ENCODE results near the gene DECR2. TPM values are rescaled to one million over a fixed set of nuclear protein-coding genes. Genes with fewer than 3 reads are reported as not detected.

The DECR2 gene
- total and polyA plus RNA-seq, 9 of the 15 experiments (the other 6 are each of a cell fraction or from before 2014, with no cell fraction given) = 1.0 to 31.9 (median 10.3) TPM

- TF ChIP-seq EP300 (IDR thresholded peaks at IDR 0.05; ENCODE audit: low read length) (peak; percentile 75), TCF7L2 (IDR thresholded peaks at IDR 0.05; ENCODE audit: low read depth, low read length) (no peak), EP400 (IDR thresholded peaks at IDR 0.05) (peak; percentile 77; the same call in 1 of the 2 replicates), ZBTB11 (CRISPR knock-in tag; IDR thresholded peaks at IDR 0.05) (no peak), HMG20B (CRISPR knock-in tag; IDR thresholded peaks at IDR 0.05) (no peak), CTBP1 (IDR thresholded peaks at IDR 0.05; ENCODE audit: borderline replicate concordance) (peak; percentile 85; the same call in 1 of the 2 replicates), SMARCA5 (IDR thresholded peaks at IDR 0.05) (no peak), GTF2A2 (tag; IDR thresholded peaks at IDR 0.05) (no peak), KDM1A (IDR thresholded peaks at IDR 0.05) (no peak), CEBPG (CRISPR knock-in tag; IDR thresholded peaks at IDR 0.05) (no peak), CEBPG (tag; conservative IDR thresholded peaks at IDR 0.05 in 1 of 2, IDR thresholded peaks at IDR 0.05 in 1 of 2) (peak; percentile 55 to 63; a peak in 3 of 4 replicates), RBBP5 (IDR thresholded peaks at IDR 0.05; ENCODE audit: borderline replicate concordance, insufficient read depth, low read length, poor library complexity, severe bottlenecking) (peak; percentile 72), SMAD4 (CRISPR knock-in tag; conservative IDR thresholded peaks at IDR 0.05) (0 out of 2 replicates have a peak, but pooled peaks have one; percentile 56), SMARCE1 (IDR thresholded peaks at IDR 0.05) (0 out of 2 replicates have a peak, but pooled peaks have one; percentile 24), TRIM24 (IDR thresholded peaks at IDR 0.05) (0 out of 4 replicates have a peak, but pooled peaks of 1 of the 2 experiments have one; percentile 47), ZEB2 (IDR thresholded peaks at IDR 0.05) (0 out of 2 replicates have a peak, but pooled peaks have one; percentile 20), HDAC2 (IDR thresholded peaks at IDR 0.05) (0 out of 2 replicates have a peak, but pooled peaks have one; percentile 45), RB1 (IDR thresholded peaks at IDR 0.05; ENCODE audit: low read depth) (0 out of 2 replicates have a peak, but pooled peaks have one; percentile 18), TCF3 (CRISPR knock-in tag; IDR thresholded peaks at IDR 0.05) (0 out of 2 replicates have a peak, but pooled peaks have one; percentile 15), BRD4 (IDR thresholded peaks at IDR 0.05) (no peak), JUNB (CRISPR knock-in tag; conservative IDR thresholded peaks at IDR 0.05) (no peak), TAF9B (IDR thresholded peaks at IDR 0.05; ENCODE audit: partially characterized antibody) (no peak), BRCA1 (IDR thresholded peaks at IDR 0.05) (no peak), BRCA1 (CRISPR knock-in tag; IDR thresholded peaks at IDR 0.05) (no peak), MNT (conservative IDR thresholded peaks at IDR 0.05) (peak; percentile 64 to 81)
Observed at GRCh38 chr16:405548-406506, 4.1 kb downstream of the DECR2 start (continued).

Measured in K562 (cell line).